ENCODE measurements around the gene HDAC4. TPM values are rescaled to one million over a fixed set of nuclear protein-coding genes. Genes with fewer than 3 reads are reported as not detected.

HDAC4 gene
- total and polyA plus RNA-seq, 12 donors: 3.7 to 40.0 (median 25.5) TPM

DNA sequence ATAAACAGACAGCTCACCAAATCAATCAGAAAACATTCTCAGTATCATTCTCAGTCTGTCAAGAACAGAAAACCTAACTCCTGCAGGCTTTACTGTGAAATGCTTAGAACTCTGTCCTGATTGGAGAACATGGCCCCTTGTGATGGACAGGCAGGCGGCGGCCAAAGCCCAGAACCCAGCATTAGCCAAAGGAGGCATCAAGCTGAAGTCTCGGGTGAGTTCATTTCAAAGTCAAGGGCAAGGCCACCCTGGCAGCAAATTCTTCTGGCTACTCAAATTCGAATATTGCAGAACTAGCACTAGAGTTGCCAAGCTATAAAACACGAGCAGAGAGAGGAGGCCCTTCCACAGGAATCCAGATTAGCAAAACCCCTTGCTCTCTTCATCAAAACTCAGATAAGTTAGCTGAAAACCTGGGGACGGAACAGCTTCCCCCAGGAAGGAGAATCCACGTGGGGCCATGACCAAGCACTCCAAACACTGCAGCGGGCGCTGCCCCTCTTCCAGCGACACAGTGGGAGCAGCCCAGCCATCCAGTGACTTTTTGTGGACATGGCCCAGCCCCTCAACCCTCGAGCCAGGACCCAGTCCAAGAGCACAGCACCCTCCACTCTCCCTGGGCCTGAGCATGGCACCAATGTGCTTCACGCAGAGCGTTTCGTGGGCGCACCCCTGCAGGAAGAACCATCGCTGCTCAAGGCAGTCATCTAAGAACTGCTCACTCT, 98.6 kb downstream of the HDAC4 start:
- no peak for TF ChIP-seq CTCF (IDR thresholded peaks at IDR 0.05)
- peaks cover 10 to 85% (median 69%) of the 10 kb centered on the region in 9 donors for H3K4me1 ChIP-seq
- peak overlapping the region in 9 of 10 donors; percentile 28 to 68 (median 42) for H3K27ac ChIP-seq
- 77 to 80% methylated on average over 16 of the region's 16 CpGs for WGBS, 2 donors
- DNase-seq (no peak), ATAC-seq (peak in 1 of 8 donors; percentile 8)
- H3K4me3 ChIP-seq: no peak overlapping the region
- intact Hi-C loops (cut with DNase I): loop anchor here in 1 of 10 donors (10.0 kb wide), 1 partner anchor 93 kb away; no protein-coding TSS in a partner anchor
- H3K27me3 ChIP-seq: no peaks in the 10 kb centered on the region
- no peaks in the 10 kb centered on the region for H3K9me3 ChIP-seq
- H3K36me3 ChIP-seq: no peaks in the 10 kb centered on the region

GRCh38 chr2:239300871-239301735, 99.7 kb downstream of the HDAC4 start:
- no peak for TF ChIP-seq CTCF (IDR thresholded peaks at IDR 0.05)
- no peaks in the 10 kb centered on the region for H3K9me3 ChIP-seq
- H3K36me3 ChIP-seq: no peaks in the 10 kb centered on the region
- no peaks in the 10 kb centered on the region for H3K27me3 ChIP-seq
- H3K27ac ChIP-seq: peak overlapping the region in 7 of 10 donors; percentile 28 to 68 (median 40)
- WGBS, 2 donors: 81 to 84% methylated on average over 26 of the region's 26 CpGs
- H3K4me3 ChIP-seq: peak overlapping the region in 3 of 10 donors; percentile 10 to 29 (median 15)
- peaks cover 7 to 85% (median 73%) of the 10 kb centered on the region in 9 donors for H3K4me1 ChIP-seq
- peak in 1 of 8 donors; percentile 18 for ATAC-seq
- intact Hi-C loops (cut with DNase I): loop anchor here in 1 of 10 donors (10.0 kb wide), 1 partner anchor 94 kb away; no protein-coding TSS in a partner anchor
- no peak for DNase-seq

DNA sequence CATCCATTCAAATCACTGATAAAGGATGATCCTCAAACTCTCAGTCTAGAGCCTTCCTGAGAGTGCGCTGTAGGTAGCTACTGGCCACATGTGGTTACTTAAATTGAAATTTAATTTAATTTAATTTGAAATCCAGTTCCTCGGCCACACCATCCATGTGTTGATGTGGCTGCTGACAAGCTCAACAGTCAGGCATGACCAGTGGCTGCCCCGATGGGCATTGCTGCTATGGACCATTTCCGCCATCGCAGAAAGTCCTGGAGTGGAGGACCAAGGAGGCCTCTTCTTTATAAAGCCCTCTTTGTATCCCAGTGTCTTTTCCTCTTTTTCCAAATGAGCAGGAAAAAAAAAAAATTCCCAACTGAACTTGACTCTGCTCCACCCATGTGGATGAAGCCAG, 100.6 kb downstream of the HDAC4 start:
- peak overlapping the region in 3 of 10 donors; percentile 22 to 42 (median 30) for H3K27ac ChIP-seq
- H3K9me3 ChIP-seq: no peaks in the 10 kb centered on the region
- 84% methylated on average over 5 of the region's 5 CpGs for WGBS, 2 donors
- DNase-seq: no peak
- H3K36me3 ChIP-seq: no peaks in the 10 kb centered on the region
- no peak for ATAC-seq
- peaks cover 14 to 85% (median 76%) of the 10 kb centered on the region in 9 donors for H3K4me1 ChIP-seq
- no peaks in the 10 kb centered on the region for H3K27me3 ChIP-seq
- intact Hi-C loops (cut with DNase I): loop anchor here in 1 of 10 donors (10.0 kb wide), 1 partner anchor 95 kb away; no protein-coding TSS in a partner anchor
- TF ChIP-seq CTCF (IDR thresholded peaks at IDR 0.05): no peak
- H3K4me3 ChIP-seq: peak overlapping the region in 1 of 10 donors; percentile 15

GRCh38 chr2:239299218-239299939, 101.4 kb downstream of the HDAC4 start:
- TF ChIP-seq CTCF (IDR thresholded peaks at IDR 0.05): no peak
- Histone ChIP-seq H3K36me3 (no peaks in the 10 kb centered on the region), H3K9me3 (no peaks in the 10 kb centered on the region), H3K4me1 (peaks cover 11 to 84% (median 71%) of the 10 kb centered on the region in 9 donors), H3K4me3 (no peak overlapping the region), H3K27me3 (no peaks in the 10 kb centered on the region), H3K27ac (peak overlapping the region in 2 of 10 donors; percentile 22 to 41)
- no peak for DNase-seq
- WGBS, 2 donors: 93 to 95% methylated on average over 19 of the region's 19 CpGs
- no peak for ATAC-seq
- intact Hi-C loops (cut with DNase I): no loop called here
